Measurements from ENCODE around the gene CFAP68. TPM values are rescaled to one million over a fixed set of nuclear protein-coding genes. Genes with fewer than 3 reads are reported as not detected.

The CFAP68 gene
- total and polyA plus RNA-seq, 2 of the 4 experiments (the other 2 are of a cell fraction): 10.2 to 17.0 TPM

- no CpG with 5 or more reads among the region's 1 CpG for WGBS, 2 experiments (ENCODE audit: extremely low coverage in 2 of 2, insufficient read length in 1 of 2)
- POLR2A ChIA-PET (ENCODE audit: unreplicated experiment): no interaction called here
- no peak overlapping the region for H3K18ac ChIP-seq (ENCODE audit: low read depth, low read length)
Observed at GRCh38 chr11:111916768-111917167, 37.4 kb downstream of the CFAP68 start.

More at GRCh38 chr11:111916768-111917167, 37.4 kb downstream of the CFAP68 start:
- CTCF ChIA-PET: no interaction called here
- dilution Hi-C loops (cut with HindIII; ENCODE audit: low sequenced_read_pairs, unreplicated experiment): no loop called here
- Histone ChIP-seq H4K5ac (ENCODE audit: low read depth, low read length) (no peak overlapping the region), H4K8ac (ENCODE audit: low read depth in 2 of 2, low read length in 2 of 2) (no peak overlapping the region), H2AK9ac (replicated peaks; ENCODE audit: low read depth, low read length, poor library complexity) (no peak overlapping the region), H2BK120ac (ENCODE audit: low read depth, low read length) (no peak overlapping the region), H3K4me3 (ENCODE audit: insufficient read depth, low read depth, low read length) (no peak overlapping the region), H3K36me3 (ENCODE audit: control insufficient read depth, insufficient read depth, low read length) (no peaks in the 10 kb centered on the region), H3K4me1 (ENCODE audit: control insufficient read depth, insufficient read depth, low read length) (peaks cover 30% of the 10 kb centered on the region), H3K14ac (replicated peaks; ENCODE audit: low read depth, low read length) (no peak overlapping the region), H3K9me1 (ENCODE audit: insufficient read depth, low read length) (peaks cover 18% of the 10 kb centered on the region), H3K9me3 (ENCODE audit: control insufficient read depth, insufficient read depth, low read length) (no peaks in the 10 kb centered on the region), H2BK20ac (ENCODE audit: low read depth, low read length) (no peak overlapping the region), H3K23ac (ENCODE audit: low read depth, low read length) (no peak overlapping the region), H2BK15ac (ENCODE audit: low read depth, low read length) (no peak overlapping the region), H3K27me3 (ENCODE audit: control insufficient read depth, insufficient read depth, low read length) (no peaks in the 10 kb centered on the region), H4K20me1 (ENCODE audit: insufficient read depth, low read length) (no peaks in the 10 kb centered on the region), H4K91ac (ENCODE audit: insufficient read depth, low read depth, low read length) (no peak overlapping the region), H2AK5ac (ENCODE audit: low read depth, low read length) (no peak overlapping the region), H3K27ac (ENCODE audit: insufficient read depth, low read length) (no peak overlapping the region), H3K4ac (ENCODE audit: low read depth, low read length) (no peak overlapping the region), H2AFZ (replicated peaks; ENCODE audit: low read length, poor library complexity) (no peak overlapping the region), H2BK5ac (ENCODE audit: low read depth, low read length, poor library complexity, severe bottlenecking) (no peak overlapping the region), H3K9ac (ENCODE audit: low read depth, low read length) (no peak overlapping the region), H3K56ac (ENCODE audit: extremely low read depth, insufficient read depth, low read length) (no peak overlapping the region), H3K79me1 (ENCODE audit: low read depth in 1 of 2, low read length in 2 of 2) (peaks cover 0 to 6% of the 10 kb centered on the region in 2 experiments; a peak in 2 of 4 replicates), H3K4me2 (ENCODE audit: low read depth, low read length) (no peak overlapping the region)
- DNase-seq (no peak), ATAC-seq (ENCODE audit: low read depth) (no peak)
- in situ Hi-C loops (cut with MboI; ENCODE audit: low sequenced_read_pairs): no loop called here
- TF ChIP-seq USF2 (IDR thresholded peaks at IDR 0.05; ENCODE audit: low read depth, low read length) (no peak), RFX5 (IDR thresholded peaks at IDR 0.05; ENCODE audit: low read depth, low read length) (no peak), MAZ (IDR thresholded peaks at IDR 0.05; ENCODE audit: borderline replicate concordance, low read depth, low read length) (no peak), RCOR1 (IDR thresholded peaks at IDR 0.05; ENCODE audit: insufficient replicate concordance, low read length) (no peak), CEBPB (IDR thresholded peaks at IDR 0.05; ENCODE audit: low read depth, low read length) (no peak), CTCF (conservative IDR thresholded peaks at IDR 0.05; ENCODE audit: low read depth, low read length) (no peak), SMC3 (IDR thresholded peaks at IDR 0.05; ENCODE audit: low read depth, low read length) (no peak), MXI1 (IDR thresholded peaks at IDR 0.05; ENCODE audit: borderline replicate concordance, low read depth, low read length) (no peak), ELK1 (IDR thresholded peaks at IDR 0.05; ENCODE audit: borderline replicate concordance, low read depth, low read length) (no peak), MAFK (IDR thresholded peaks at IDR 0.05; ENCODE audit: low read depth, low read length) (no peak), CHD1 (IDR thresholded peaks at IDR 0.05; ENCODE audit: low read depth, low read length) (no peak), POLR2A (IDR thresholded peaks at IDR 0.05; ENCODE audit: low read depth, low read length) (no peak), NFE2L2 (IDR thresholded peaks at IDR 0.05; ENCODE audit: low read depth, low read length) (no peak)
- no TSS peak for BruUV-seq (replicated peaks)
- intact Hi-C loops (cut with micrococcal nuclease): no loop called here

Measured in IMR-90 (cell line).